Tibial nerve (tissue), 4 donors: ENCODE measurements around the gene MINDY4. TPM values are rescaled to one million over a fixed set of nuclear protein-coding genes. Genes with fewer than 3 reads are reported as not detected.

Source experiments
- DNase-seq, 2 donors: peaks; one replicate each; pipeline ENCODE4 v3.0.0-alpha.2; 2019; ENCODE audit warnings: low spot score in 2 of 2
- H3K27ac ChIP-seq, 4 donors: fragments of 200-600 bp; sonication (generic) in 3 of 4; one replicate each; pipeline ENCODE4 v1.5.1; 2017 to 2019; ENCODE audit warnings: mild to moderate bottlenecking in 1 of 4
- H3K27me3 ChIP-seq, 2 donors: fragments of 200-600 bp; sonication (generic) in 1 of 2; one replicate each; pipeline versions ENCODE4 v1.5.1 to v1.6.0; 2017 to 2019
- H3K36me3 ChIP-seq, 3 donors: fragments of 200-600 bp; sonication (generic); one replicate each; pipeline ENCODE4 v1.5.1; 2018 to 2019
- H3K4me1 ChIP-seq, 4 donors: fragments of 200-600 bp; sonication (generic) in 3 of 4; one replicate each; pipeline ENCODE4 v1.5.1; 2017 to 2019
- H3K4me3 ChIP-seq, 4 donors: fragments of 200-600 bp; sonication (generic) in 3 of 4; one replicate each; pipeline ENCODE4 v1.5.1; 2017 to 2019; ENCODE audit warnings: mild to moderate bottlenecking in 1 of 4, moderate library complexity in 1 of 4
- H3K9me3 ChIP-seq, 4 donors: fragments of 200-600 bp; sonication (generic) in 3 of 4; one replicate each; pipeline ENCODE4 v1.5.1; 2017 to 2019
- CTCF ChIP-seq, 5 experiments: fragments of 200-600 bp in 3 of 5; fragments of 450-650 bp in 2 of 5; sonication (generic) in 3 of 5; IDR thresholded peaks; one replicate each; pipeline ENCODE4 v1.5.1; 2016 to 2019; ENCODE audit warnings: antibody characterized with exemption in 5 of 5, mild to moderate bottlenecking in 3 of 5, moderate library complexity in 2 of 5
- EP300 ChIP-seq, 2 donors: sonication (generic); formaldehyde crosslinking; IDR thresholded peaks; one replicate each; pipeline ENCODE4 v1.6.1; 2017; ENCODE audit warnings: antibody characterized with exemption in 2 of 2, mild to moderate bottlenecking in 1 of 2
- POLR2A ChIP-seq, 2 donors: fragments of 450-650 bp; IDR thresholded peaks; one replicate each; pipeline ENCODE4 v1.6.1; 2017; ENCODE audit warnings: antibody characterized with exemption in 2 of 2, mild to moderate bottlenecking in 2 of 2, moderate library complexity in 2 of 2
- WGBS, 2 donors: methylation state at CpG; one replicate each; pipeline ENCODE4 v1.1.5; 2018; 5-methylcytosine and 5-hydroxymethylcytosine counted together
- total RNA-seq, 4 donors: library from RNA; depleted of rRNA; stranded (reverse); fragments of >200 nt; gene quantifications; one replicate each; pipeline ENCODE4 v1.1.0, GENCODE V29; 2016

The MINDY4 gene
- total RNA-seq, 4 donors from 2014 or later, result 17.1 to 21.6 (median 19.9) TPM

- H3K4me3 ChIP-seq, result no peak overlapping the region
- TF ChIP-seq EP300 (IDR thresholded peaks at IDR 0.05), result no peak
- no peak for TF ChIP-seq CTCF (IDR thresholded peaks at IDR 0.05)
- no peak for TF ChIP-seq POLR2A (IDR thresholded peaks at IDR 0.05)
- H3K9me3 ChIP-seq, result no peaks in the 10 kb centered on the region
- no peak overlapping the region for H3K27ac ChIP-seq
- DNase-seq, result no peak
- no peaks in the 10 kb centered on the region for H3K27me3 ChIP-seq
- 73 to 75% methylated on average over 5 of the region's 5 CpGs for WGBS, 2 donors
- H3K36me3 ChIP-seq, result peaks cover 0 to 53% (median 0%) of the 10 kb centered on the region in 3 donors
- peaks cover 0 to 12% (median 0%) of the 10 kb centered on the region in 4 donors for H3K4me1 ChIP-seq
These were observed 8.4 kb downstream of the MINDY4 start for GRCh38 chr7:30779574-30779973.

GRCh38 chr7:30780941-30781340 is 9.7 kb downstream of the MINDY4 start:
- Histone ChIP-seq H3K4me3 (no peak overlapping the region), H3K9me3 (no peaks in the 10 kb centered on the region), H3K36me3 (peaks cover 0 to 67% (median 0%) of the 10 kb centered on the region in 3 donors), H3K27me3 (no peaks in the 10 kb centered on the region), H3K4me1 (peaks cover 0 to 12% (median 0%) of the 10 kb centered on the region in 4 donors), H3K27ac (no peak overlapping the region)
- 70 to 76% methylated on average over 4 of the region's 4 CpGs for WGBS, 2 donors
- no peak for DNase-seq
- TF ChIP-seq CTCF (IDR thresholded peaks at IDR 0.05) (no peak), POLR2A (IDR thresholded peaks at IDR 0.05) (no peak), EP300 (IDR thresholded peaks at IDR 0.05) (no peak)

GRCh38 chr7:30782690-30783089 is 11.5 kb downstream of the MINDY4 start:
- H3K36me3 ChIP-seq, result peaks cover 0 to 78% (median 0%) of the 10 kb centered on the region in 3 donors
- DNase-seq, result no peak
- H3K27me3 ChIP-seq, result no peaks in the 10 kb centered on the region
- peaks cover 0 to 12% (median 0%) of the 10 kb centered on the region in 4 donors for H3K4me1 ChIP-seq
- TF ChIP-seq CTCF (IDR thresholded peaks at IDR 0.05), result no peak
- TF ChIP-seq POLR2A (IDR thresholded peaks at IDR 0.05), result no peak
- no peak for TF ChIP-seq EP300 (IDR thresholded peaks at IDR 0.05)
- no peaks in the 10 kb centered on the region for H3K9me3 ChIP-seq
- H3K4me3 ChIP-seq, result no peak overlapping the region
- H3K27ac ChIP-seq, result no peak overlapping the region

- Histone ChIP-seq H3K27me3 (no peaks in the 10 kb centered on the region), H3K36me3 (peaks cover 0 to 62% (median 0%) of the 10 kb centered on the region in 3 donors)
These were observed 14.6 kb downstream of the MINDY4 start for GRCh38 chr7:30785786-30786185.

GRCh38 chr7:30787486-30787885 is 16.3 kb downstream of the MINDY4 start:
- Histone ChIP-seq H3K27ac (no peak overlapping the region), H3K36me3 (peaks cover 0 to 58% (median 0%) of the 10 kb centered on the region in 3 donors), H3K4me3 (no peak overlapping the region), H3K4me1 (no peaks in the 10 kb centered on the region), H3K27me3 (no peaks in the 10 kb centered on the region), H3K9me3 (no peaks in the 10 kb centered on the region)
- TF ChIP-seq EP300 (IDR thresholded peaks at IDR 0.05), result no peak
- no peak for TF ChIP-seq CTCF (IDR thresholded peaks at IDR 0.05)
- no peak for TF ChIP-seq POLR2A (IDR thresholded peaks at IDR 0.05)
- no peak for DNase-seq
- 86 to 93% methylated on average over 1 of the region's 1 CpG for WGBS, 2 donors

More at GRCh38 chr7:30785786-30786185, 14.6 kb downstream of the MINDY4 start:
- Histone ChIP-seq H3K9me3 (no peaks in the 10 kb centered on the region), H3K4me1 (no peaks in the 10 kb centered on the region), H3K4me3 (no peak overlapping the region), H3K27ac (no peak overlapping the region)
- TF ChIP-seq CTCF (IDR thresholded peaks at IDR 0.05) (no peak), EP300 (IDR thresholded peaks at IDR 0.05) (no peak), POLR2A (IDR thresholded peaks at IDR 0.05) (no peak)
- 81 to 92% methylated on average over 9 of the region's 9 CpGs for WGBS, 2 donors
- no peak for DNase-seq
